OCI-LY1 (cell line): ENCODE results near the gene ATP1B3.
"Not testable (repeated sequence)": the region's sequence is repeated elsewhere in the genome, so short reads cannot be mapped to it uniquely, and the experiment has no call there.

ENCODE experiments used
- EZH2 ChIP-seq: fragments of 200-600 bp; sonication (generic), shearing (Covaris generic); IDR thresholded peaks from 2 replicates; pipeline ENCODE4 v1.8.0; 2017; ENCODE audit warnings: borderline replicate concordance, mixed run types, mild to moderate bottlenecking, antibody characterized with exemption, low read length, moderate library complexity, mixed read lengths
- TF ChIP-seq, protein P1 (sequence below): fragments of 200-600 bp; sonication (generic), shearing (Covaris generic); IDR thresholded peaks from 2 replicates; pipeline ENCODE4 v1.5.1; 2017; ENCODE audit warnings: mild to moderate bottlenecking, antibody characterized with exemption, low read length, moderate library complexity, mixed read lengths

GRCh38 chr3:141925677-141926076 is 49.2 kb downstream of the ATP1B3 start:
- TF ChIP-seq, protein P1, sequence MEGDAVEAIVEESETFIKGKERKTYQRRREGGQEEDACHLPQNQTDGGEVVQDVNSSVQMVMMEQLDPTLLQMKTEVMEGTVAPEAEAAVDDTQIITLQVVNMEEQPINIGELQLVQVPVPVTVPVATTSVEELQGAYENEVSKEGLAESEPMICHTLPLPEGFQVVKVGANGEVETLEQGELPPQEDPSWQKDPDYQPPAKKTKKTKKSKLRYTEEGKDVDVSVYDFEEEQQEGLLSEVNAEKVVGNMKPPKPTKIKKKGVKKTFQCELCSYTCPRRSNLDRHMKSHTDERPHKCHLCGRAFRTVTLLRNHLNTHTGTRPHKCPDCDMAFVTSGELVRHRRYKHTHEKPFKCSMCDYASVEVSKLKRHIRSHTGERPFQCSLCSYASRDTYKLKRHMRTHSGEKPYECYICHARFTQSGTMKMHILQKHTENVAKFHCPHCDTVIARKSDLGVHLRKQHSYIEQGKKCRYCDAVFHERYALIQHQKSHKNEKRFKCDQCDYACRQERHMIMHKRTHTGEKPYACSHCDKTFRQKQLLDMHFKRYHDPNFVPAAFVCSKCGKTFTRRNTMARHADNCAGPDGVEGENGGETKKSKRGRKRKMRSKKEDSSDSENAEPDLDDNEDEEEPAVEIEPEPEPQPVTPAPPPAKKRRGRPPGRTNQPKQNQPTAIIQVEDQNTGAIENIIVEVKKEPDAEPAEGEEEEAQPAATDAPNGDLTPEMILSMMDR = not testable (repeated sequence)
- not testable (repeated sequence) for TF ChIP-seq EZH2
